Measurements from ENCODE around the gene DNAJC22.
"Not testable (repeated sequence)": the region's sequence is repeated elsewhere in the genome, so short reads cannot be mapped to it uniquely, and the experiment has no call there.

The DNAJC22 gene

DNA sequence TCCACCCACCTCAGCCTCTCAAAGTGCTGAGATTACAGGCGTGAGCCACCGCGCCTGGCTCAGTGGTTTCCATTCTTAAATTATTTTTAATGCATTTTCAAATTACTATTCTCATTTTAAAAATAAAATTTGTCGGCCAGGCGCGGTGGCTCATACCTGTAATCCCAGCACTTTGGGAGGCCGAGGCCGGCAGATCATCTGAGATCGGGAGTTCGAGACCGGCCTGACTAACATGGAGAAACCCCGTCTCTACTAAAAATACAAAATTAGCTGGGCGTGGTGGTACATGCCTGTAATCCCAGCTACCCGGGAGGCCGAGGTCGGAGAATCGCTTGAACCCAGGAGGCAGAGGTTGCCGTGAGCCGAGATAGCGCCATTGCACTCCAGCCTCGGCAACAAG lies 12.9 kb upstream of the DNAJC22 start:
- Histone ChIP-seq H3K27me3 (ENCODE audit: control insufficient read depth, insufficient read depth, low read length) (peaks cover 69% of the 10 kb centered on the region), H3K36me3 (ENCODE audit: control insufficient read depth, insufficient read depth, low read length) (peaks cover 12% of the 10 kb centered on the region)
- H3K4me3 ChIP-seq (ENCODE audit: low read depth, low read length); H3K9me3 ChIP-seq (ENCODE audit: control insufficient read depth, insufficient read depth, low read length); H3K9ac ChIP-seq (ENCODE audit: low read depth, low read length); H3K4me1 ChIP-seq (ENCODE audit: control insufficient read depth, insufficient read depth, low read length): not testable (repeated sequence)

DNA sequence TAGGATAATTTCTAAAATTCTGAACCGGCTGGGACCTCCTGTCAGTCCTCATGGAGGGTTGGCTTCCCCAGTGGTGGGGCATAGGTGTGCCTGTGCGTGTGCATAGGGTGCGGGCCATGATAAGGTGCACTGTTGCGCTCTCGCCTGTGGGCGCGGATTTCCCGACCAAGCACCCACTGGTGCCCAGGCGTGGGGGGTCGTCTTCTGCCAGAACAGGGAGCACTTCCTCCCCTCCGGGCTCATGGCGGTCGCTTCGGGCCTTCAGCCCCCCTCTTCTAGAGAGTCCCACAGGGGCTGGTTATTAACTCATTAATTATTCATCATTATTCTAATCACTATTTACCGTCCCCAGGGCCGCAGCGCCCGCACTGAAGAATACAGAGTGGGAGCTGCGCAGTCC lies 12.5 kb upstream of the DNAJC22 start:
- Histone ChIP-seq H3K4me1 (ENCODE audit: control insufficient read depth, insufficient read depth, low read length) (no peaks in the 10 kb centered on the region), H3K27me3 (ENCODE audit: control insufficient read depth, insufficient read depth, low read length) (peaks cover 74% of the 10 kb centered on the region), H3K9ac (ENCODE audit: low read depth, low read length) (no peak overlapping the region), H3K4me3 (ENCODE audit: low read depth, low read length) (no peak overlapping the region), H3K36me3 (ENCODE audit: control insufficient read depth, insufficient read depth, low read length) (peaks cover 12% of the 10 kb centered on the region), H3K9me3 (ENCODE audit: control insufficient read depth, insufficient read depth, low read length) (no peaks in the 10 kb centered on the region)

- H3K9ac ChIP-seq (ENCODE audit: low read depth, low read length), result no peak overlapping the region
- peaks cover 3% of the 10 kb centered on the region for H3K4me1 ChIP-seq (ENCODE audit: control insufficient read depth, insufficient read depth, low read length)
- H3K36me3 ChIP-seq (ENCODE audit: control insufficient read depth, insufficient read depth, low read length), result peaks cover 11% of the 10 kb centered on the region
- peak overlapping the region; percentile 22 for H3K4me3 ChIP-seq (ENCODE audit: low read depth, low read length)
- H3K9me3 ChIP-seq (ENCODE audit: control insufficient read depth, insufficient read depth, low read length), result no peaks in the 10 kb centered on the region
- H3K27me3 ChIP-seq (ENCODE audit: control insufficient read depth, insufficient read depth, low read length), result peaks cover 78% of the 10 kb centered on the region
Observed at GRCh38 chr12:49334681-49335080, 12.0 kb upstream of the DNAJC22 start.

- H3K27me3 ChIP-seq (ENCODE audit: control insufficient read depth, insufficient read depth, low read length), result peaks cover 85% of the 10 kb centered on the region
- peak overlapping the region; percentile 22 for H3K4me3 ChIP-seq (ENCODE audit: low read depth, low read length)
- H3K9me3 ChIP-seq (ENCODE audit: control insufficient read depth, insufficient read depth, low read length), result no peaks in the 10 kb centered on the region
- no peak overlapping the region for H3K9ac ChIP-seq (ENCODE audit: low read depth, low read length)
- peaks cover 4% of the 10 kb centered on the region for H3K4me1 ChIP-seq (ENCODE audit: control insufficient read depth, insufficient read depth, low read length)
- peaks cover 7% of the 10 kb centered on the region for H3K36me3 ChIP-seq (ENCODE audit: control insufficient read depth, insufficient read depth, low read length)
Observed at GRCh38 chr12:49335118-49335954, 11.4 kb upstream of the DNAJC22 start.

- Histone ChIP-seq H3K27me3 (ENCODE audit: control insufficient read depth, insufficient read depth, low read length) (peaks cover 93% of the 10 kb centered on the region), H3K9ac (ENCODE audit: low read depth, low read length) (no peak overlapping the region), H3K4me1 (ENCODE audit: control insufficient read depth, insufficient read depth, low read length) (peaks cover 10% of the 10 kb centered on the region), H3K36me3 (ENCODE audit: control insufficient read depth, insufficient read depth, low read length) (peaks cover 4% of the 10 kb centered on the region), H3K4me3 (ENCODE audit: low read depth, low read length) (peak overlapping the region; percentile 54), H3K9me3 (ENCODE audit: control insufficient read depth, insufficient read depth, low read length) (no peaks in the 10 kb centered on the region)
Observed at GRCh38 chr12:49335955-49336644, 10.6 kb upstream of the DNAJC22 start.

GRCh38 chr12:49336645-49337584 lies 9.8 kb upstream of the DNAJC22 start, which contains the start of gene C1QL4:
Gene C1QL4, minus strand, starts transcription at chr12:49337188. Its CDS starts 711 bp downstream, at chr12:49336477.
- H3K27me3 ChIP-seq (ENCODE audit: control insufficient read depth, insufficient read depth, low read length), result peaks cover 97% of the 10 kb centered on the region

DNA sequence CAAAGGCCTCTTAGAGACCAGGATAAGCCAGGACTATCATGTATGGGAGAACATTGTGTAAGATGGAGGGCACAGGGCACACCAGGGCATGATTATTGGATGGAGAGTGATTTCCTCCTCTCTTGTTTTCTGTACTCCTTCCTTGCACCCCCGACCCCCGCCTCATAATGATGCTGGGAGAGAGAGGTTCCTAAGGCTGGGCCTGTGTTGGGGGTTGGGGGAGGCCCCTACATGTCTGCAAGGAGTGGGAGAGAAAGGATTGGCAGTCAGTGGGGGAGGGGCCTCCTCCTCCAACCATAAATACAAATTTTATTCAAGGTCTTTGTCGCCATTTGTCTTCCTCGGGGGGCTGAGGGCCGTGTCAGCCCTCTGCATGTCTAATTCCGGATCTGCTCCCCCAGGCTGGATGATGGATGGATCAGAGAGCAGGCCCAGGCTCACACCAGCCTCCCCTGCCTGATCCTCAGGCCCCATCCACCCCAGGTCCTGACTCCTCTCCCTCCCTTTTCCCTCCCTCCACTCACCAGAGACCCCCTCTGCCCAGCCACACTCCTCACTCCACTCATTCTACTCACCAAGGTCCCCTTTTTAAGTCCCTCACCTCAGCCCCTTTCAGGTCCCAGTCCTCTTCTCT lies 7.7 kb upstream of the DNAJC22 start:
- H3K36me3 ChIP-seq (ENCODE audit: control insufficient read depth, insufficient read depth, low read length), result no peaks in the 10 kb centered on the region
- H3K4me1 ChIP-seq (ENCODE audit: control insufficient read depth, insufficient read depth, low read length), result peaks cover 17% of the 10 kb centered on the region
- H3K9ac ChIP-seq (ENCODE audit: low read depth, low read length), result no peak overlapping the region
- peaks cover 92% of the 10 kb centered on the region for H3K27me3 ChIP-seq (ENCODE audit: control insufficient read depth, insufficient read depth, low read length)
- no peak overlapping the region for H3K4me3 ChIP-seq (ENCODE audit: low read depth, low read length)
- no peaks in the 10 kb centered on the region for H3K9me3 ChIP-seq (ENCODE audit: control insufficient read depth, insufficient read depth, low read length)

More at GRCh38 chr12:49336645-49337584, 9.8 kb upstream of the DNAJC22 start, which contains the start of gene C1QL4:
- H3K36me3 ChIP-seq (ENCODE audit: control insufficient read depth, insufficient read depth, low read length), result no peaks in the 10 kb centered on the region
- H3K9ac ChIP-seq (ENCODE audit: low read depth, low read length), result no peak within 1 kb of the TSS
- H3K4me1 ChIP-seq (ENCODE audit: control insufficient read depth, insufficient read depth, low read length), result peaks cover 14% of the 10 kb centered on the region
- no peaks in the 10 kb centered on the region for H3K9me3 ChIP-seq (ENCODE audit: control insufficient read depth, insufficient read depth, low read length)
- peak within 1 kb of the TSS; percentile 54 for H3K4me3 ChIP-seq (ENCODE audit: low read depth, low read length)

DNA sequence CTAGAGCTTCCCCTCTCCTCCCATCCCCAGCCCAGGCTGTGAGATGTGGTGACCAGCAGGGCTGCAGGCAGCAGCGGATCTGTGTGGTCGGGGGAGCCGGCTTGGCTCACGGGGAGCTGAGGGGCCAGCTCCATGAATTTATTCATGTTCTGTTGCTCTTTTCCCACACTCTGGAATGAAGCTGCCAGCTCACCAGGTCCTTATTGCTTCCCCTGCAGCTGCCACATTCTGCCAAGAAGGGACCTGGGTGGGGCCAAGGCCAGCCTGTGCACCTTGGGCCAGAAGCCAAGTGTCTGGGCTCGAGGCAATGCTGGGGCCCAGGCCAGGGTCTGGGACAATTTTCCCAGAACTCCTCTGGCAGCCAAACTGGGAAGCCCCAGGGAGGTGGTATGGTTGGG lies 7.2 kb upstream of the DNAJC22 start:
- Histone ChIP-seq H3K9me3 (ENCODE audit: control insufficient read depth, insufficient read depth, low read length) (no peaks in the 10 kb centered on the region), H3K4me1 (ENCODE audit: control insufficient read depth, insufficient read depth, low read length) (peaks cover 17% of the 10 kb centered on the region), H3K27me3 (ENCODE audit: control insufficient read depth, insufficient read depth, low read length) (peaks cover 92% of the 10 kb centered on the region), H3K4me3 (ENCODE audit: low read depth, low read length) (no peak overlapping the region), H3K36me3 (ENCODE audit: control insufficient read depth, insufficient read depth, low read length) (no peaks in the 10 kb centered on the region), H3K9ac (ENCODE audit: low read depth, low read length) (no peak overlapping the region)

DNA sequence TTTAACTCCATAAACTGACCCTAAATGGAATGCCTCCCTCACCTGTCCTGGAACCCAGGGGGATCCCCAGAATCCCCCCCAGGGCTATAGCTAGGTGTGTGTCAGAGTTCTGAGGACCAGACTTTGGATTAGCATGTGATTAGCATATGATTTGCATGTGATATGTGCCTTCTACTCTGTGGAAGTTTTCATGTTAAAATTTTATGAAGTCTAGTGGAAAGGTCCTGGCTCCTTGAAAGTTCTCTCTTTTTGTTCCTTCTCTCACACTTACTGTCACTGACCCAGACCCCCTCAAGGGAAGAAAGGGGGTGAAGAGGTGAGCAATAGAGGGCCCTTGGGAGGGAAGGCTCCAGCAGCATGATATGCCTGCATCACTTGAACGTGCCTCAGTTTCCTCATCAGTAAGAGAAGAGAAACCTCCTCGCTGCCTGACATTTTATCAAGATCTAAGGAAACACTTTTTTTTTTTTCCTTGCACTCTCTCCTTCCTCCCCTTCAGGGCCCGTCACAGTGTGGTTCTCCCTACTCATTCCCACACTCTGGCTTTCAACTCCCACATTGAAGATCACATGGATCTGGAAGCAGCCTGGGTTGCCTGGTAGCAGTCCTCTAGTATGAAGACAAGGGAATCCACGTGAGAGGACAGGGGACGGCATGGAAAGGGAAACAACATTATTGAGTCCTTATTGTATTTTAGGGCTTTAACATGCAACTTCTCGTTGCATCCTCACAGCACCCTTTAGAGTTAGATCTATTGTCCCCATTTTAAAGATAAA lies 6.4 kb upstream of the DNAJC22 start:
- H3K36me3 ChIP-seq (ENCODE audit: control insufficient read depth, insufficient read depth, low read length), result no peaks in the 10 kb centered on the region
- peaks cover 17% of the 10 kb centered on the region for H3K4me1 ChIP-seq (ENCODE audit: control insufficient read depth, insufficient read depth, low read length)
- H3K4me3 ChIP-seq (ENCODE audit: low read depth, low read length), result peak overlapping the region; percentile 62
- no peak overlapping the region for H3K9ac ChIP-seq (ENCODE audit: low read depth, low read length)
- no peaks in the 10 kb centered on the region for H3K9me3 ChIP-seq (ENCODE audit: control insufficient read depth, insufficient read depth, low read length)
- H3K27me3 ChIP-seq (ENCODE audit: control insufficient read depth, insufficient read depth, low read length), result peaks cover 91% of the 10 kb centered on the region

DNA sequence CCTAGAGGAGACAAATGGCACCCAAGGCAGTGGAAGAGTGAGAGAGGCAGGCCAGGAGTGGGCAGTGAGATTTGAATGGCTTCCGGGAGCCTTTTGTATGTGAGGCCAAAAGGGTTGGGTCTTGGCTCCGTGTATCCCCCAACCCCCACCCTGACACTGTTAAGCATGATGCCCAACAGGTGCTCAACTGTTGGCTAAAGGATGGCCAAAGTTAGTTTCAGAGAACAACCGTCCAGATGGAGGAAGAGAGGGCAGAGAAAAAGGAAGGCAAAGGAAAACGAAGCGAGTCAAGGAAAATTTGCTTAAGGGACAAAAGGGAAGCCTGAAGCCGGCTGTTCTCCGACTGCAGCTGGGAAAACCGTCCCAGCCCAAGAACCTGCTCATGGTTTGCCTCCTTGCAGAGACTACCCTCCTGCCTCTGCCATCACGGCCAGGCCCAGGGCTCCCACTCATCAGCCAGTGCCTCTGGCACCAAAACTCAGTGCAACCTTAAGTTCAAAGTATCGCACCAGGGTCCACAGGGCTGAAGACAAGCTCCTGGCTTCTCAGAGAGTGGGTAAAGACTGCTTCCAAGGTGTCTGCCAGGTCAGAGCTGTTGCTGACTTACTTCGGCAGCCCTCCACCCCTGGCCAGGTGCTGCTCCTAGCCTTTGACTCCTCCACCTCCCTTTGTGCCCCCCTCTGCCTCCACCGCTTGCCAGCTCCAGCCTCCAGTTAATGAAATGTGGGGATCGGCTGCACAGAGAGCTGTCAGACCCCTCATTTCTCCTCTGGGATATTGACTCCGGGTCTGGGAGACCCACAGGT lies 5.5 kb upstream of the DNAJC22 start:
- peaks cover 17% of the 10 kb centered on the region for H3K4me1 ChIP-seq (ENCODE audit: control insufficient read depth, insufficient read depth, low read length)
- H3K36me3 ChIP-seq (ENCODE audit: control insufficient read depth, insufficient read depth, low read length), result no peaks in the 10 kb centered on the region
- H3K9me3 ChIP-seq (ENCODE audit: control insufficient read depth, insufficient read depth, low read length), result no peaks in the 10 kb centered on the region
- peaks cover 90% of the 10 kb centered on the region for H3K27me3 ChIP-seq (ENCODE audit: control insufficient read depth, insufficient read depth, low read length)
- H3K9ac ChIP-seq (ENCODE audit: low read depth, low read length), result no peak overlapping the region
- peak overlapping the region; percentile 62 for H3K4me3 ChIP-seq (ENCODE audit: low read depth, low read length)

All from iPS-15b (cell line).